Coronary artery (tissue), 2 donors: ENCODE results near the gene KNOP1.
A peak's percentile ranks its signal among the peaks of the same experiment; 100 is the strongest.

Experiments used
- DNase-seq: peaks from one replicate; pipeline ENCODE4 v3.0.0-alpha.2; 2017; ENCODE audit warnings: low spot score
- H3K27ac ChIP-seq, 2 donors: fragments of 200-600 bp; sonication (generic); one replicate each; pipeline ENCODE4 v1.5.1; 2016 to 2019
- H3K4me3 ChIP-seq: fragments of 200-600 bp; sonication (generic); 2 replicates; pipeline ENCODE4 v1.5.1; 2016; ENCODE audit warnings: mild to moderate bottlenecking, moderate library complexity
- TF ChIP-seq, protein P1 (sequence below): fragments of 200-600 bp; sonication (generic); IDR thresholded peaks from one replicate; pipeline ENCODE4 v1.5.1; 2019; ENCODE audit warnings: antibody characterized with exemption

Gene KNOP1, protein sequence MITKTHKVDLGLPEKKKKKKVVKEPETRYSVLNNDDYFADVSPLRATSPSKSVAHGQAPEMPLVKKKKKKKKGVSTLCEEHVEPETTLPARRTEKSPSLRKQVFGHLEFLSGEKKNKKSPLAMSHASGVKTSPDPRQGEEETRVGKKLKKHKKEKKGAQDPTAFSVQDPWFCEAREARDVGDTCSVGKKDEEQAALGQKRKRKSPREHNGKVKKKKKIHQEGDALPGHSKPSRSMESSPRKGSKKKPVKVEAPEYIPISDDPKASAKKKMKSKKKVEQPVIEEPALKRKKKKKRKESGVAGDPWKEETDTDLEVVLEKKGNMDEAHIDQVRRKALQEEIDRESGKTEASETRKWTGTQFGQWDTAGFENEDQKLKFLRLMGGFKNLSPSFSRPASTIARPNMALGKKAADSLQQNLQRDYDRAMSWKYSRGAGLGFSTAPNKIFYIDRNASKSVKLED

DNA sequence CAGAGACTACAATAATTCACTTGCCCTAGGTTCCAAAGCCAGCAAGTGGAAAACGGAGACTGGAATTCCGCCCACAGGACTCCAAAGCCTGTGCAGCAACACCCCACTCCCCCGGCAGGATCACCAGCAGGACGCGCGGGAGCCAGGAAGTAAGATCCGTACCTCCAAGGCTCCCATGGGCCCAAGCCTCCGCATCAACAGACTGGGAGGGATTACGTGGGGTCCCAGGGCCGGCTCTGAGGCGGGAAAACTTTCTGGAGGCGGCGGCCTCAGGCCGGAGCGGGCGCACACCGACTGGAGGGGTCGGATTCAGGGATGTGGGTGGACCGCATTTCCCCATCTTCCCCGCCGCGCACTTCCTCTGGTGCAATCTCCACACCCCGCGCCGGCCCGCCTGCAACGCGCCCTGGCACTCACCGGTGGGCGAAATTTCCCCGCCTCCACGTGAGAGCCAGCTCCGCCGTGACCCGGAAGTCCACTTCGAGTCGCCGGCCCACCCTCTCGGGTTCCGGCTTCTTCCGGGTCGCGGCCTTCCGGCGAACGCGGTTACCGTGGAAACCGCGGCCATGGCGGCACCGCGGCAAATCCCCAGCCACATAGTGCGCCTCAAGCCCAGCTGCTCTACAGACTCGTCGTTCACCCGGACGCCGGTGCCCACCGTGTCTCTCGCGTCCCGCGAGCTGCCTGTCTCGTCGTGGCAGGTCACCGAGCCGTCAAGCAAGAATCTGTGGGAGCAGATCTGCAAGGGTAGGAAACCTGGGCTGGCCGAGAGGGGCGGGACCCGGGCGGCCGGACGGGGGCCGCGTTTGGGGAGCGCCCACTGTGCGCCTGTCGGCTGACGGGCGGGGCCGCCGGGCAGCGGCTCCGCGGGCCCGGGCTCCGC, at the start of gene KNOP1, which contains the start of gene IQCK:
TSS of gene KNOP1 (minus strand) at position 487 of the 883 bp plus-strand sequence. CDS start 3,192 bp downstream, outside the sequence.
TSS of gene IQCK (plus strand) at position 531 of the 883 bp plus-strand sequence. CDS start at position 567, 36 bp downstream.
- peak within 1 kb of the TSS; percentile 36 to 88 for H3K27ac ChIP-seq
- H3K4me3 ChIP-seq = peak within 1 kb of the TSS; percentile 91
- TF ChIP-seq, protein P1, sequence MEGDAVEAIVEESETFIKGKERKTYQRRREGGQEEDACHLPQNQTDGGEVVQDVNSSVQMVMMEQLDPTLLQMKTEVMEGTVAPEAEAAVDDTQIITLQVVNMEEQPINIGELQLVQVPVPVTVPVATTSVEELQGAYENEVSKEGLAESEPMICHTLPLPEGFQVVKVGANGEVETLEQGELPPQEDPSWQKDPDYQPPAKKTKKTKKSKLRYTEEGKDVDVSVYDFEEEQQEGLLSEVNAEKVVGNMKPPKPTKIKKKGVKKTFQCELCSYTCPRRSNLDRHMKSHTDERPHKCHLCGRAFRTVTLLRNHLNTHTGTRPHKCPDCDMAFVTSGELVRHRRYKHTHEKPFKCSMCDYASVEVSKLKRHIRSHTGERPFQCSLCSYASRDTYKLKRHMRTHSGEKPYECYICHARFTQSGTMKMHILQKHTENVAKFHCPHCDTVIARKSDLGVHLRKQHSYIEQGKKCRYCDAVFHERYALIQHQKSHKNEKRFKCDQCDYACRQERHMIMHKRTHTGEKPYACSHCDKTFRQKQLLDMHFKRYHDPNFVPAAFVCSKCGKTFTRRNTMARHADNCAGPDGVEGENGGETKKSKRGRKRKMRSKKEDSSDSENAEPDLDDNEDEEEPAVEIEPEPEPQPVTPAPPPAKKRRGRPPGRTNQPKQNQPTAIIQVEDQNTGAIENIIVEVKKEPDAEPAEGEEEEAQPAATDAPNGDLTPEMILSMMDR = no peak
- peak; percentile 93 for DNase-seq

DNA sequence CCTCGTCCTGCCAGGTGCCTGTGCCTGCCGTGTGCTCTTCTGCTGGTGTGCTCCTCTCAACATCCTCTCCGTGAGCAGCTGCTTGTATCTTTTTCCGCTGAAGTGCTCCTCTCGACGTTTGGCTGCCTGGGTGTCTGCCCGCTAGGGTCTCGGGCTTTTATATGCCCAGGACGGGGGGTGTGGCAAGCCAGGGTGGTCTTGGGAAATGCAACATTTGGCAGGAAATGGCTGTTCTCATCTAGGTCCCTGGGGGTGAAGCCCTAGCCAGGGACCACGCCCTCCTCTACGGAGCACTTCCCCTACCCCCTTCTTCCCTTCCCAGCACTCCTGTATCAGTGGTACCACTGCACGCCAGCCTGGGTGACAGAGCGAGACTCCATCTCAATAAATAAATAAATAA, 49.5 kb upstream of the KNOP1 start:
- DNase-seq = no peak
- no peak overlapping the region for H3K27ac ChIP-seq
- TF ChIP-seq, protein P1 = no peak
- no peak overlapping the region for H3K4me3 ChIP-seq

DNA sequence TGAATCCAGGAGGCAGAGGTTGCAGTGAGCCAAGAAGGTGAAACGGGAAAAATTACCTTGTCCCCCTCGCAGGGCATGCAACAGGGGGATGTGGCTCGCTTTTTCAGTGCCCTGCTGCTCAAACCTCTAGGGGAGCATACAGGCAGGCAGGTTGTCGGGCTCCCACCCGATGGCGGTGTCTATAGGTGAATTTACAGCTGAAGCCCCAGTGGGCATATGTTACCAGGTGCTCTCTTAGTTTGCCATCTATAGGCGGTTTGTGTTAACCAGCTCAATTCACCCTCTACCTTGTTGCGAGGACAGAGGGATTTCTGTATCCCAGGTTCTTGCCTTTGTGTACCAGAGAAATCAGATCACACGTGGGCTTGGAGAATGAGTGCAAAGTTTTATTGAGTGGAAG, 49.0 kb upstream of the KNOP1 start:
- DNase-seq = peak; percentile 49
- H3K4me3 ChIP-seq = no peak overlapping the region
- TF ChIP-seq, protein P1 = no peak
- H3K27ac ChIP-seq = no peak overlapping the region

DNA sequence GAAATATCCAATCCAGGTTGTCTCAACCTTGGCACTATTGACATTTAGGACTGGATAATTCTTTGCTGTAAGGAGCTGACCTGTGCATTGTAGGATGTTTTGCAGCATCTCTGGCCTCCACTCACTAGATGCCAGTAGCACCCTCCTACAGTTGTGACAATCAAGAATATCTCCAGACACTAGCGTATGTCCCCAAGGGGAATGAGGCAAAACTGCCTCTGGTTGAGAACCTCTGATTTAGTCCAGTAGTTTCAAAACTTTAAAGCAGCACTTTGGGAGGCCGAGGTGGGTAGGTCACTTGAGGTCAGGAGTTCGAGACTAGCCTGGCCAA, 48.5 kb upstream of the KNOP1 start:
- DNase-seq = peak; percentile 12
- TF ChIP-seq, protein P1 = no peak
- Histone ChIP-seq H3K27ac (peak overlapping the region in 1 of 2 donors; percentile 20), H3K4me3 (no peak overlapping the region)

DNA sequence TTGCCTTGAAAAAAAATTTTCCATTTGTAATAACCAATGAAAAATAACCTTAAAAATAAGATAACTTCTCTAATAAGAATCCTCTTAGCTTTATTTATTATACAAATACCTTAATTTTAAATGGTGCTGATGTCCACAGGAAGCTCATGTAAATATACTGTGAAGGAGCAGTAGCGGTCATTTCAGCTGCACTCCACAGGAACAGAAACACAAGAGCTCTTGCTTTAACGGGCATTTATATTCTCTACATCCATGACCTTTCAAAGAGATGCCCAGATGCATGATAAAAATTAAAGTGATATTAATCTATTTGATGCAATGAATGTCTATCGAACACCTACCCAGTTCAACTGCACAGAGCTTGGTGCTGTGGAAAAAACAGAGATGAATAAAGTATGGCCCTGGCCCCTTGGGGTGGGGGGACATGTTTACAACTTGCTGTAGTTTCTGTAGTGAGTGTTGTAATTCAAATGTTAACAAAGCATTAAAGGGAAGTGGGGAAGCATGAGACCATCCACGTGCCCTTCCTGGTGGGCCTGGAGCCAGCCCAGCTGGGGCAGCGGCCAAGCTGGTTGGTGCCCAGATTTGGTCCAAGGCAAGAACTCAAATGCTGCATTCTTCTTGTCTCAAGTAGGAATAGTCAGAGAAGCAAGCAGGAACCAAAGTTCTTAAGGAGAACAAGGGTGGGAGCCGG, 48.0 kb upstream of the KNOP1 start:
- TF ChIP-seq, protein P1 = no peak
- Histone ChIP-seq H3K4me3 (no peak overlapping the region), H3K27ac (peak overlapping the region in 1 of 2 donors; percentile 20)
- DNase-seq = peak; percentile 67

DNA sequence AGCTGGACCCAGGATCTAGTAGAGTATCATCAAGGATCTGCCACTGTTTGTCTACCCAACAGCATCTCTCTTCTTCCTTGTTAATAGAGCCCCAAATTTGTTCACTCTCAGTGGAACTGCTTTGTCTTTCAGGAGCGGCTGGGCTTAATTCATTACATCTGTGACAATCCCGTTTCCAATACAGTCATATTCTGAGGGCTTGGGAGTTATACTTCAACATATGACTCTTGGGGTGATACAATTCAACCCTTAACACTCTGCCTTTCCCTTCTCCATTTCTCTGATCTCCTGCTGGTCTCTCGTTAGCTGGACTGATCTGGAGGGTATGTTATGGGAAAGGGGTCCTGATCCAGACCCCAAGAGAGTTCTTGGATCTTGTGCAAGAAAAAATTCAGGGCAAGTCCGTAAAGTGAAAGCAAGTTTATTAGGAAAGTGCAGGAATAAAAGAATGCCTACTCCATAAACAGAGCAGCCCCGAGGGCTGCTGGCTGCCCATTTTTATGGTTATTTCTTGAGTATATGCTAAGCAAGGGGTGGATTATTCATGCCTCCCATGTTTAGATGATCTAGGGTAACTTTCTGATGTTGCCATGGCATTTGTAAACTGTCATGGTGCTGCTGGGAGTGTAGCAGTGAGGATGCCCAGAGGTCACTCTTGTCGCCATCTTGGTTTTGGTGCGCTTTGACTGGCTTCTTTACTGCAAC, 42.5 kb upstream of the KNOP1 start:
- Histone ChIP-seq H3K27ac (no peak overlapping the region), H3K4me3 (no peak overlapping the region)
- peak; percentile 31 for DNase-seq
- TF ChIP-seq, protein P1 = no peak
